GM12875 (cell line): ENCODE measurements around the gene TNNI3.

Experiments
- H3K4me3 ChIP-seq: one replicate; pipeline ENCODE4 v1.5.1; 2011; ENCODE audit warnings: low read depth, low read length, control low read depth
- TF ChIP-seq, protein P1 (sequence below): IDR thresholded peaks from 2 replicates; pipeline ENCODE4 v1.5.1; 2011; ENCODE audit warnings: low read depth, mild to moderate bottlenecking, control low read depth, inconsistent platforms, low read length, moderate library complexity, borderline replicate concordance; ENCODE audit not compliant: insufficient read depth

TNNI3 gene

DNA sequence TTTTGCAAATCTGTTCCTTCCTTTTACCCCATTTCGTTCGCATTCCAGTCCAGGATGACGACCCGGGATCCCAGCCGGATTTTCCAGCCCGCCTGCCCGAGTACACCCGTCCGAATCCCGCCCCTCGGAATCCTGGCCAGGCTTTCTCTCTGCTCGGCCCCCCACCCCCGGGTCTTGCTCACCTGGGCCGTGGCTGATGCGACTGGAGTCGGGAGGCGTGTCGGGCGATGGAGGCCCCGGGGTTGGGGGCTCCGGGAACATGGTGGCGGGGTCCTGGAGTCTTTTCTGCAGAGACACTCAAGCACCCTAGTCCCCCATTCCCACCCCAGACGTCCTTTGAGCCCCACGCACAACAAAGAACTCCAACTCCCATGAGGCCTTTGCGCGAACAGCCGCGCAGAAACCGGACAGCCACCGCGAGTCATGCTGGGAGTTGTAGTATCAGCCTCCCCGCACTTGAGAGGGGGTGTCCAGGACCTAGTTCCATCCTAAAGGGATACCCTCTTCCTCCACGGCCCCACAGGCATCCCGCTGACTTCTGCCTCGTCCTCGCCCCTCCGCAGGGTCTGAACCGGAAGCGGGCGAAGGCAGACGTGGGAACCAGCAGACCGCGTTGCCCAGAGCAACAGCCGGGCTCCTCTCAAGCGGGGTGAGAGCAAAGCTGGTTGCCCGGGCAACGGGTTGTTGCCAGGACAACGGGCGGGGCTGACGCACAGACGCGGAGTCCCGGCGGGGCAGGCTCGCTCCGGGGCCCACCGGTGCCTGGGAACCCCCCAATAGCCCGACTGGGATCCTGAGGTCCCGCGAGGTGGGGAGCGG is 21.5 kb upstream of the TNNI3 start:
- TF ChIP-seq, protein P1, sequence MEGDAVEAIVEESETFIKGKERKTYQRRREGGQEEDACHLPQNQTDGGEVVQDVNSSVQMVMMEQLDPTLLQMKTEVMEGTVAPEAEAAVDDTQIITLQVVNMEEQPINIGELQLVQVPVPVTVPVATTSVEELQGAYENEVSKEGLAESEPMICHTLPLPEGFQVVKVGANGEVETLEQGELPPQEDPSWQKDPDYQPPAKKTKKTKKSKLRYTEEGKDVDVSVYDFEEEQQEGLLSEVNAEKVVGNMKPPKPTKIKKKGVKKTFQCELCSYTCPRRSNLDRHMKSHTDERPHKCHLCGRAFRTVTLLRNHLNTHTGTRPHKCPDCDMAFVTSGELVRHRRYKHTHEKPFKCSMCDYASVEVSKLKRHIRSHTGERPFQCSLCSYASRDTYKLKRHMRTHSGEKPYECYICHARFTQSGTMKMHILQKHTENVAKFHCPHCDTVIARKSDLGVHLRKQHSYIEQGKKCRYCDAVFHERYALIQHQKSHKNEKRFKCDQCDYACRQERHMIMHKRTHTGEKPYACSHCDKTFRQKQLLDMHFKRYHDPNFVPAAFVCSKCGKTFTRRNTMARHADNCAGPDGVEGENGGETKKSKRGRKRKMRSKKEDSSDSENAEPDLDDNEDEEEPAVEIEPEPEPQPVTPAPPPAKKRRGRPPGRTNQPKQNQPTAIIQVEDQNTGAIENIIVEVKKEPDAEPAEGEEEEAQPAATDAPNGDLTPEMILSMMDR = no peak
- H3K4me3 ChIP-seq = no peak overlapping the region

DNA sequence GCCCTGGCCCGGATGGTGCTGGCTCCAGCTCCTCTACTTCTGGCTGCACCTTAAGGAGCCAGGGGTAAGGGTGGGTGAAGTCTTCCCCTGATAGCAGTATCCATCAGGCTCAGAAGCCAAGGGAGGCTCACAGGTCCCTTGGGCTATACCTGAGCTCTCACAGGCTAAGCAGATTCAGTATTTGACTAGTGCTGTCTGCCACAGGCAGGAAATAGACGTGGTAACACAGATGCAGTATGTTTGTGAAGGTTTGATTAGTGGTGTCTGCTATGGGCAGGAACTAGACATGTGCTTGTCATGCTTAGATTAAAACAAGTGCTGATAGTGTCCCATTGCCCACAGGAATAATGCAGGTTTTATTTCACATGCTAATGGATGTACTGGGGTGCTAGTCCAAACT is 18.5 kb upstream of the TNNI3 start:
- TF ChIP-seq, protein P1 = no peak
- no peak overlapping the region for H3K4me3 ChIP-seq

DNA sequence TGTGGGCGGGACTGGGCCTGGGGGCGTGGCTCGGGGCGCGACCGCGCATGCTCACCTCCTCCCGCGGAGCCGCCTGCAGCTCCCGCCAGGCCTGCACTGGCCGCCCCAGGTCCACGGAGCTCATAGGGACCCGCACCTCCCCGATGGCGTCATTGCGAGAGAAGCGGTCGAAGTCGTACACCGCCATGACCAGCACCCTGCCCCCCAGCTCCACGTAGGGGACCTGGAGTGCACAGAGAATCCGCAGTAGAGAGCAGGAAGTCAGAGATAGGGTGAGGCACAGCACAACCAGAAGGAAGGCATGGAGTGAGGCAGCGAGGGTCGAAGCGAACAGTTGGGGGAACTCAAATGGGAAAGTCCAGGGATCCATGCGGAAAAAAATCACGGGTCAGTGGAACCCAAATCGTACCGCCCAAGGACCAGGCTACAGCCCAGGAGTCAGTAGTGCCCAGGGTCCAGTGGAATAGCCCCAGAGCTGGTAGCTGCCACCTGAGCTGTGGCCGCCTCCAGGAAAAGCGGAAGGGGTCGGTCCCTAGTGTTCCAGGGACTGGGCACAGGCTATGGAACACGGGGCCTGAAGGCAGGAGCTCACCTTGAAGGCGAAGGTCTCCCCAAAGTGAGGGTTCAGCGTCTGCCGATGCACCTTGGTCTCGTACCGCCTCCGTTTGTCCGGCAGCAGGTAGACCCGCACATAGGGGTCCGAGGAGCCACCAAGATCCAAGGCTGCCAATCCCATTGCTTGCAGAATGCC is 17.8 kb upstream of the TNNI3 start:
- no peak overlapping the region for H3K4me3 ChIP-seq
- TF ChIP-seq, protein P1 = no peak

DNA sequence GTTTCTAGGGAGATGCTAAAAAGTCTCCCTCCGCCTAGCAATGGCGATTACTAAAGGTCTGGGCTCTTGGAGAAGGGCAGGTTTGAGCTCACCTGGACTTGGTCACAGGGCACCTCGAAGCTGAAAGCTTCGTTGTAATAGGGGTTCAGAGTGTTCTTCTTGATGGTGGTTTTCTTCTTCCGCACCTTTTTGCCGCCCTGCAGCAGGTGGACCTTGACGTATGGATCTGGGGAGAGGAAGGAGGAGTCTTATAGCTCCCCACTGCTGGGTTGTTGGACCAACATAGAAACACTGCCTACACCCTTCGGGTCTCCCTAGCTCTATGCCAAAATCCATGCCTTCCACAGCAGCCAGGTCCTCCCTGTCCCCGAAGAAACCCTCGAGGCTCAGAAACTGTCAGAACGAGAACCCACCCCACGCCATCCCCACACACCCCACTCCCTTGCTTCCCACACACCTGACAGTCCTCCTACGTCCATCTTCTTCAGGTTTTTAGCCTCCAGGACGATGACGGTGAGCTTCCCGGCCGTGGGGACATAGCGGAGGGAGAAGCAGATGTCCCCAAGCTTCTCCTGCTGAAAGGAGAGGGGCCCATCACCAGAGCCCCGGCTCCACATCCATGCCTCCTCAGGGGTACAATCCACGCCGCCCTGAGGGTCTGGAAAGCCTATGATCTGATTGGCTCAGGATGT is 17.0 kb upstream of the TNNI3 start:
- H3K4me3 ChIP-seq = no peak overlapping the region

DNA sequence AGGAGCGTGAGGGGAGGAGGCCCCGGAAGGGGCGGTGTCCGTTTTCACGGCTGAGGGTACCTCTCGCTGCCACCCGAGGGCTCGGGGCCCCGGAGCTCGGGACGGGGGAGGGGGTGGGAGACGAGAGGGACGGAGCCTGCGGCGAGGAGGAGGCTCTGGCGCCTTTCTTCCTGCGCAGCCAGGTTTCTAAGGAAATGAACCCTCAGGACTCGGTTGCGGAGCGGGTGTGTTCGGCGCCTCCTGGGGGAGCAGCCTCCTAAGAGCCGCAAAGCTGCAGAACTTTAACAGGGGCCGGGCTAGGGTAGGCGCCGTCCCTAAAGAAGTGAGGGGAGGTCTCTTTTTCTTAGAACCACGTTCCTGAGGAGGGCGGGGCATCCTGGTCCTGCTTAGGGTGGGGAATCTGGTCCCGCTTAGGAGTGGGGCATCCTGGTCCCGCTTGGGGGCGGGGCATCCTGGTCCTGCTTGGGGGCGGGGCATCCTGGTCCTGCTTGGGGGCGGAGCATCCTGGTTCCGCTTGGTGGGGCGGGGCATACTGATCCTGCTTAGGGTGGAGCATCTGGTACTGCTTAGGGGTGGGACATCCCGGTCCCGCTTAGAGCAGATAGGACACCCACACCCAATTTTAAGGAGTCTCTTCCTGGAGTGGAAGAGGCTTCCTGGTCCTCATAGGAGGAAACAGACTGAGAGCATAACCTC is 16.3 kb upstream of the TNNI3 start:
- TF ChIP-seq, protein P1 = no peak

More for the DNA sequence above, 17.0 kb upstream of the TNNI3 start:
- TF ChIP-seq, protein P1 = no peak

DNA sequence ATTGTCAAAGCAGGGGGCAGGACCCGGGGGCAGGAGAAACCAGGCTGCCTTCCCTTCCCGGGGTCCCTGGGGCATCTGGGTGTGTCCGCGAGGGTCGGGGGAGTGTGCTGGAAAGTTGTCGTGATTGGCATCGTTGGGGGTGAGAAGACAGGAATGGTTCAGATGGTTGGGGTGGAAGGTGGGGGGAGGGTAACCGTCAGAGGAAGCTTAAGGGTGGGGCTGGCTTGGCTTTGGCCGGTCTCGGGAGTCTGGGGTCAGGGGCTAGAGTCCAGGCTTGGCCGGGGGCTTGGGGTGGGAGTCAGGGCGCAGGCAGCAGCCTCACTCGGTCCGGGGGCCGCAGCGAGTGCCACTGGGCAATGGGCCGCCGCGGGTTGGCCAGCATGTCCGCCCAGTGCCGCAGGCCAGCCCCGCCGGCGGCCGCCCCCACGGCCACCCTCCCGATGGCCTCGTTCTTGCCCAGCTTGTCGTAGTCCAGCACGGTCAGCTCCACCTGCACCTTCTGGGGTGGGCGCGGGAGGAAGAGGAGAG is 15.7 kb upstream of the TNNI3 start:
- TF ChIP-seq, protein P1 = no peak
- no peak overlapping the region for H3K4me3 ChIP-seq

More for the DNA sequence above, 16.3 kb upstream of the TNNI3 start:
- no peak overlapping the region for H3K4me3 ChIP-seq
